Fibroblast of the aortic adventitia (primary cell): ENCODE results near the gene ATXN1. TPM values are rescaled to one million over a fixed set of nuclear protein-coding genes. Genes with fewer than 3 reads are reported as not detected.

Source experiments
- DNase-seq: peaks from one replicate; pipeline ENCODE4 v3.0.0-alpha.2; 2010; ENCODE audit warnings: low read depth
- H3K4me3 ChIP-seq: 2 replicates; pipeline ENCODE4 v1.5.1; 2011; ENCODE audit warnings: low read depth, mild to moderate bottlenecking, control low read depth, low read length, moderate library complexity
- CTCF ChIP-seq: IDR thresholded peaks from 2 replicates; pipeline ENCODE4 v1.5.1; 2011; ENCODE audit warnings: mild to moderate bottlenecking, low read length, control low read depth, inconsistent platforms; ENCODE audit not compliant: insufficient read depth
- total RNA-seq: library from RNA; depleted of rRNA; stranded (reverse); fragments of >200 nt; gene quantifications from 2 replicates; pipeline ENCODE4 v1.2.3, GENCODE V29; 2012; ENCODE audit warnings: low replicate concordance

ATXN1 gene
- total RNA-seq, 1 donor = 39.3 TPM

GRCh38 chr6:16774437-16774836 lies 13.2 kb upstream of the ATXN1 start:
- H3K4me3 ChIP-seq = no peak overlapping the region
- TF ChIP-seq CTCF = no peak
- DNase-seq = no peak

DNA sequence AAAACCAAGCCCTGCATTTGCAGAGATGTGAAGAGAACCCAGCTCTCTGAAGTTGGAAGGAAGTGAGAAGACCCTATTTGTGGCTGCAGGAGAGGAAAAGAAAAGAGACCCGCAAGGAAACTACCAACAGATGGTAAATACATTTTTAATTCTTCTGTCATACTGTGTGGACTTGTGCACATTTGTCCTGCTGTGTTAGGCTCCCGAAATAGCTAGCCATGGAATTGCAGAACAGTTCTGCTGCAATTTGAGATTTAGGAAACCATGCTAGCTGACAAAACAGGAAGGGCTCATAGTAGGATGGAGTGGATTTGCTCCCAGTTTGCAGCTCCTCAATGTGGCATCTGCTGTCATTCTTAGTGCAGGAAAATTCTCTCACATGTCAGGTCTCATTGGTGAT lies 12.1 kb upstream of the ATXN1 start:
- no peak for TF ChIP-seq CTCF
- no peak overlapping the region for H3K4me3 ChIP-seq
- no peak for DNase-seq

DNA sequence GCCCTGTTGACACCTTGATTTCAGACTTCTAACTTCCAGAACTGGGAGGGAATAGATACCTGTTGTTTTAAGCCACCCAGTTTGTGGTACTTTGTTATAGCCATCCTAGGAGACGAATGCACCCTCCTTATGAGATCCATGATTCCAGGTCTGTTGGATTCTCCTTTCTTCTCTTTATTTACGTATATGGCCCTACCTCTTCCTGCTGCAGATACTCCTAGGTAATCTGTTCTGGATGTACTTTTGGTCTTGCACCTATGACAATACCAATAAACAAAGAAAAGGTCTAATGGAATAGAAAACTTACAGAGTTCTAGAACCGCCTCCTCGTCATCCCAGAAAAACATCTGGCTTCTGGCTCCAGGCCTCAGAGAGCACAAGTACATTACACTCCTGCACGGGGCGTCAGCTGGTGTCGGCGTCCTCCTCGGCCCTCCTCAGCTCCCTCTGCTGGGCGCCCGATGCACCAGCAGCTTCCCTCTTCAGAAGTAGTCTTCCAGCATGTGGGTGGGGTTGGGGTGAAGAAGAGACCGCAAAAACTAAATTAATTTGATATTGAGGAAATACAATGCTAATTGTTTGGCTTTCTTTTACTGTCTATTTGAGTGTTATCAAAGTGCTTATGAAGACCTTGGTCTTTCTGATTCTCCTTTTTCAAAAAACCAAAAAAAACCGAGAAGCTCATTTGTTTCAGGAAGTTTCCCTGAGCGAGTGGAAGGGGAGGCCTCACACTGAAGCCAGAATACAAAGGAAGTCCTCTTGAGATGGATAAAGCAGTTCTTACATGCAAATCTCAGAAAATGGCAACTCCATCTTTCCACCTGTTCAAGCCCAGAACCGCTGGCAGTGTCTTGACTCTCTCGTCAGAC lies 9.7 kb upstream of the ATXN1 start:
- TF ChIP-seq CTCF = peak; percentile 91
- H3K4me3 ChIP-seq = no peak overlapping the region
- peak; percentile 84 for DNase-seq

- peak; percentile 90 for DNase-seq
- no peak for TF ChIP-seq CTCF
- no peak overlapping the region for H3K4me3 ChIP-seq
Measured at GRCh38 chr6:16769986-16770376, 8.7 kb upstream of the ATXN1 start.

GRCh38 chr6:16769131-16769985 lies 8.1 kb upstream of the ATXN1 start:
- H3K4me3 ChIP-seq = no peak overlapping the region
- peak; percentile 95 for DNase-seq
- no peak for TF ChIP-seq CTCF

DNA sequence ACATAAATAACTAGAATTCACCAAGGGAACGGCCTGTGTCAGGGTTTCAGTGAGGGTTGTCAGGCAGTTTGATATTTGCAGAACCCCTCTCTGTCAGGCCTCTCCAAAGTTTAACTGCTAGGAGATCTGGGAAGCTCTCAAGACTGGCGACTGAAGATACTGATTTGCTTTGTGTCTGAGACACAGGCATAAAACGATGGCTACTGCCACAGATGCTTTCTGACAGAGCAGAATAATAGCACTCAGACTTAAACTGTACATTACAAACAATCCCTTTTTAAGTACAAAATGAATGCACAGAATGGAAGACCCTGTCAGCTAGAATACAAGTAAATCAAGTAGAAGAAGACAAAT lies 7.2 kb upstream of the ATXN1 start:
- no peak overlapping the region for H3K4me3 ChIP-seq
- DNase-seq = no peak
- TF ChIP-seq CTCF = no peak
